Brain microvascular endothelial cell (primary cell): ENCODE data around the gene DLGAP1.
"Not testable (repeated sequence)": the region's sequence is repeated elsewhere in the genome, so short reads cannot be mapped to it uniquely, and the experiment has no call there.

ENCODE experiments used
- DNase-seq: peaks from one replicate; pipeline ENCODE4 v3.0.0-alpha.2; 2020
- H3K27ac ChIP-seq: fragments of 250-450 bp; sonication (Bioruptor Pico); 2 replicates; pipeline ENCODE4 v1.5.1; 2020; ENCODE audit warnings: mild to moderate bottlenecking, moderate library complexity
- H3K27me3 ChIP-seq: fragments of 250-450 bp; sonication (Bioruptor Pico); replicated peaks from 2 replicates; pipeline ENCODE4 v1.5.1; 2020; ENCODE audit warnings: mild to moderate bottlenecking
- H3K36me3 ChIP-seq: fragments of 250-450 bp; sonication (Bioruptor Pico); replicated peaks from 2 replicates; pipeline ENCODE4 v1.5.1; 2020; ENCODE audit warnings: mild to moderate bottlenecking
- H3K4me3 ChIP-seq: 2 replicates; pipeline ENCODE4 v1.5.1; 2011; ENCODE audit warnings: low read depth, mild to moderate bottlenecking, control low read depth, low read length, moderate library complexity
- CTCF ChIP-seq: IDR thresholded peaks from 2 replicates; pipeline ENCODE4 v1.5.1; 2011; ENCODE audit warnings: low read depth, mild to moderate bottlenecking, moderate library complexity, low read length, control low read depth, inconsistent platforms; ENCODE audit errors: missing control alignments
- in situ Hi-C: cut with HindIII; loops from 2 replicates; pipeline ENCODE4 v1.10.0; 2017; ENCODE audit warnings: low sequenced_read_pairs, low pct_ligation_motif_present

The DLGAP1 gene

DNA sequence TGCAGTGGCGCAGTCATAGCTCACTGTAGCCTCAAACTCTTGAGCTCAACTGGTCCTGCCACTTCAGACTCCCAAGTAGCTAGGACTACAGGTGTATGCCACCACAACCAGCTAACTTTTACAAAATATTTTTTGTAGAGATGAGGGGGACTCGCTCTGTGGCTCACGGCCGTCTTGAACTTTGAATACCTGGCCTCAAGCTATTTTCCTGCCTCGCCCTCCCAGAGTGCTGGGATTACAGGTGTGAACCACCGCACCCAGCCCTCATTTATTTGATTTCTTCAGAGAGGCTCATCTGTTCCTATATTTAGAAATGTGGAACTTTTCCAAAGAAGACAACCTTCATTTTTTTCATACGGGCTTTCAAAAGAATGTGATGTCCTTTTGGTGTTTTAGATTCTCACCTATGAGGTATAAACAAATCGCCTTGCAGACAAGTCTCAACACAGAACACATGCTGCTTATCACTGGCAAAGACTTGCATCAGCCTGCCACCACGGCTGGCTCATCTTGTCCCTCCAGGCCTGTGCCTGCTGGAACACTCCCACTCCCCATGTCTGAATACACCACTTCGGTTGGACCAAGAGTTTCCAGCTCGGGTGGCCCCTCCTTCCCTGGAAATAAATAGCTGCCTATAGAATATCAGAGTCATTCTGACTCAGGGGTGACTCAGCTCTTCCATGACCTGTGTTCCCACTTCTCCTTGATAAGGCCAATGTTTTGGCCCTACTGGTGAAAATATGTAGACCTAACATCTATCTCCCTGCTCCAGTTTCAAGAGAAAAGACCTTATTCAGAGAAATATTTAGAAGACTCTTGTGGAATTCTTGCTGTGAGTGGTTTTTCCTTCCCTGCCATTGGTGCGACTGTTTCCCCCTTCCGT lies 802.5 kb downstream of the DLGAP1 start:
- H3K4me3 ChIP-seq, result peak overlapping the region; percentile 3

DNA sequence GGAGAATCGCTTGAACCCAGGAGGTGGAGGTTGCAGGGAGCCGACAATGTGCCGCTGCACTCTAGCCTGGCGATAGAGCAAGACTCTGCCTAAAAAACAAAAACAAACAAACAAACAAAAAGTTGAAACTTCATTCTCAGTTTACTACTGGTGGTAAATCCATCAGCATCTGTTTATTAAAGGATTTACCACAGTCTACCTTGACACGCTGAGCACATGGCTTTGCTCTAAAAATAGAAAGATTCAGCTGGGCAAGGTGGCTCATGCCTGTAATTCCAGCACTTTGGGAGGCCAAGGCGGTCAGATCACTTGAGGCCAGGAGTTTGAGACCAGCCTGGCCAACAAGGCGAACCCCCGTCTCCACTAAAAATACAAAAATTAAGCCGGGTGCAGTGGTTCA lies 803.8 kb downstream of the DLGAP1 start:
- H3K36me3 ChIP-seq, result no peaks in the 10 kb centered on the region
- no peak overlapping the region for H3K4me3 ChIP-seq
- H3K27ac ChIP-seq, result peak overlapping the region; percentile 83
- in situ Hi-C loops, result loop anchor here (25.0 kb wide), 1 partner anchor 364 kb away; no protein-coding TSS in a partner anchor
- TF ChIP-seq CTCF, result no peak
- no peaks in the 10 kb centered on the region for H3K27me3 ChIP-seq
- no peak for DNase-seq

More for the DNA sequence above, 802.5 kb downstream of the DLGAP1 start:
- H3K36me3 ChIP-seq, result no peaks in the 10 kb centered on the region
- in situ Hi-C loops, result loop anchor here (25.0 kb wide), 1 partner anchor 365 kb away; no protein-coding TSS in a partner anchor
- peak; percentile 99 for DNase-seq
- peak; percentile 22 for TF ChIP-seq CTCF
- no peaks in the 10 kb centered on the region for H3K27me3 ChIP-seq
- peak overlapping the region; percentile 97 for H3K27ac ChIP-seq

GRCh38 chr18:3650521-3651042 lies 804.5 kb downstream of the DLGAP1 start:
- not testable (repeated sequence) for DNase-seq, H3K36me3 ChIP-seq, H3K27me3 ChIP-seq, H3K4me3 ChIP-seq
- in situ Hi-C loops, result loop anchor here (25.0 kb wide), 1 partner anchor 363 kb away; no protein-coding TSS in a partner anchor
- peak overlapping the region; percentile 83 for H3K27ac ChIP-seq

DNA sequence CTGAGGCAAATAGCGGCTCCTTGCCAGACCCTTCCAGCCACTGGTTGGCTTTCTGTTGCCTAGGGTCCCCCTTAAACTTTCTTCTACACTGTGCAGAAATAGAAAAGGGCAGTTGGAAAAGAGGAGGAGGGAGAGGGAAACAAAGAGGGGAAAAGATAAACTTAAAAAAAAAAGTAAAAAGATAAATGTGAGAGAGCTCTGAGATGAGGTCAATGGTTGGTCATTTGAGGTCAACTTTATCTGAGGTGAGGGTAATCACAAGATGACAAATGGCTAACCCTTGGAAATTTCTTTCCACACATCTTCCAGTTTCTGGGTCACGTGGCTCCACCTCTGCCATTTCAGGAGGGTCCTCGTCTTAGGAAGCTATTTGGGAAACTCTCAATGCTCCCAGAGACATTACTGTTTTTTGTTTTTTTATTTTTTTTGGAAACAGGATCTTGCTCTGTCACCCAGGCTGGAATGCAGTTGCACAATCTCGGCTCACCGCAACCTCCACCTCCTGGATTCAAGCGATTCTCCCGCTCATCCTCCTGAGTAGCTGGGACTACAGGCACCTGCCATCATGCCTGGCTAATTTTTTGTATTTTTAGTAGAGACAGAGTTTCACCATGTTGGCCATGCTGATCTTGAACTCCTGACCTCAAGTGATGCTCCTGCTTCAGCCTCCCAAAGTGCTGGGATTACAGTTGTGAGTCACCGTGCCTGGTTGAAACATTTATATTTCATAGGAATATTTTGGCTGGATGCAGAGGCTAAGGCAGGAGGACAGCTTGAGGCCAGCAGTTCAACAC lies 805.3 kb downstream of the DLGAP1 start:
- TF ChIP-seq CTCF, result no peak
- no peaks in the 10 kb centered on the region for H3K27me3 ChIP-seq
- H3K27ac ChIP-seq, result peak overlapping the region; percentile 83
- no peaks in the 10 kb centered on the region for H3K36me3 ChIP-seq
- DNase-seq, result peak; percentile 82
- in situ Hi-C loops, result loop anchor here (25.0 kb wide), 1 partner anchor 363 kb away; no protein-coding TSS in a partner anchor
- no peak overlapping the region for H3K4me3 ChIP-seq

DNA sequence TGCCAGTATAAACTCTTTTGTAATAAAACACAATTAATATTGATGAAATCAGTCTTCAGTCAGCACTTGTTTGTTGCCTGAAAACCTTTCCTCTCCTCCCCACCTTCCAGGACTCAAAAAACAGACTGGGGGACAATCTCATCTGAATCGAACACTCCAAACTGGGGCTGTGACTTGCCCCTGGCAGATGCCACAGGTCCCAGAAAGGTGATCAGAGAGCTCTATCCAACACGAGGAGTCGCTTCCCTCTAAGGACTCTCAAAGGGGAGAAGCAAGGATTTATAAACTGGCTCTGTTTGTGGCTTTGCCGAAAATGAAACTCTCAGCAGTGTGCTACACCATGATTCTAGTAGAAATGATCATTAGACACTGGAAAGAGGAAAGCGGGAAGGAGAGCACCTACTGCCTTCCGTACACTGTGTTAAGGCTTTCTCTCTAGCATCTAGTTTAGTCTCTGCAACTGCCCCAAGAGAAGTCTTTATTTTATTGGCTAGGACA lies 805.9 kb downstream of the DLGAP1 start:
- H3K27ac ChIP-seq, result peak overlapping the region; percentile 83
- H3K4me3 ChIP-seq, result no peak overlapping the region
- H3K27me3 ChIP-seq, result no peaks in the 10 kb centered on the region
- in situ Hi-C loops, result no loop called here
- no peaks in the 10 kb centered on the region for H3K36me3 ChIP-seq
- DNase-seq, result no peak
- no peak for TF ChIP-seq CTCF
